Kidney epithelial cell (primary cell): ENCODE data around the gene RHBDD1. TPM values are rescaled to one million over a fixed set of nuclear protein-coding genes. Genes with fewer than 3 reads are reported as not detected.

Experiments
- DNase-seq: peaks from one replicate; pipeline ENCODE4 v3.0.0-alpha.2; 2010; ENCODE audit warnings: low read depth
- H3K27me3 ChIP-seq: 2 replicates; pipeline ENCODE4 v1.6.0; 2011; ENCODE audit warnings: low read length; ENCODE audit not compliant: control insufficient read depth, insufficient read depth
- H3K36me3 ChIP-seq: 2 replicates; pipeline ENCODE4 v1.5.1; 2011; ENCODE audit warnings: low read length; ENCODE audit not compliant: control insufficient read depth, insufficient read depth
- H3K4me3 ChIP-seq: 2 replicates; pipeline ENCODE4 v1.5.1; 2011; ENCODE audit warnings: low read depth, mild to moderate bottlenecking, control low read depth, low read length
- CTCF ChIP-seq: IDR thresholded peaks from 2 replicates; pipeline ENCODE4 v1.5.1; 2011; ENCODE audit warnings: mild to moderate bottlenecking, moderate library complexity, low read length, control low read depth, inconsistent platforms; ENCODE audit not compliant: insufficient read depth, poor library complexity, severe bottlenecking
- total RNA-seq: library from RNA; depleted of rRNA; stranded (reverse); fragments of >200 nt; gene quantifications from 2 replicates; pipeline ENCODE4 v1.2.3, GENCODE V29; 2015

Gene RHBDD1
- total RNA-seq, 1 donor from 2014 or later = 23.7 TPM

- Histone ChIP-seq H3K36me3 (no peaks in the 10 kb centered on the region), H3K27me3 (no peaks in the 10 kb centered on the region), H3K4me3 (no peak overlapping the region)
- no peak for DNase-seq
- no peak for TF ChIP-seq CTCF
These were observed 70.4 kb downstream of the RHBDD1 start for GRCh38 chr2:226906163-226906693.

GRCh38 chr2:226909126-226909525 is 73.3 kb downstream of the RHBDD1 start:
- no peak overlapping the region for H3K4me3 ChIP-seq
- TF ChIP-seq CTCF = no peak
- no peak for DNase-seq

GRCh38 chr2:226909836-226910235 is 74.0 kb downstream of the RHBDD1 start:
- Histone ChIP-seq H3K4me3 (no peak overlapping the region), H3K36me3 (no peaks in the 10 kb centered on the region), H3K27me3 (no peaks in the 10 kb centered on the region)
- TF ChIP-seq CTCF = no peak
- no peak for DNase-seq

More at GRCh38 chr2:226909126-226909525, 73.3 kb downstream of the RHBDD1 start:
- Histone ChIP-seq H3K36me3 (no peaks in the 10 kb centered on the region), H3K27me3 (no peaks in the 10 kb centered on the region)

GRCh38 chr2:226910384-226910783 is 74.5 kb downstream of the RHBDD1 start:
- DNase-seq = no peak
- Histone ChIP-seq H3K4me3 (no peak overlapping the region), H3K27me3 (no peaks in the 10 kb centered on the region), H3K36me3 (no peaks in the 10 kb centered on the region)
- no peak for TF ChIP-seq CTCF

- Histone ChIP-seq H3K27me3 (no peaks in the 10 kb centered on the region), H3K36me3 (no peaks in the 10 kb centered on the region), H3K4me3 (no peak overlapping the region)
- TF ChIP-seq CTCF = no peak
- DNase-seq = no peak
These were observed 76.1 kb downstream of the RHBDD1 start for GRCh38 chr2:226911932-226912331.

- no peak for DNase-seq
- Histone ChIP-seq H3K4me3 (no peak overlapping the region), H3K27me3 (no peaks in the 10 kb centered on the region), H3K36me3 (no peaks in the 10 kb centered on the region)
- no peak for TF ChIP-seq CTCF
These were observed 77.8 kb downstream of the RHBDD1 start for GRCh38 chr2:226913641-226914040.
